Heart left ventricle (tissue), 16 donors: Measurements from ENCODE around the gene PEX1. TPM values are rescaled to one million over a fixed set of nuclear protein-coding genes. Genes with fewer than 3 reads are reported as not detected.
A peak's percentile ranks its signal among the peaks of the same experiment; 100 is the strongest.

Experiments
- ATAC-seq, 4 donors: fragments of 200-7000 bp; cut with Tn5 transposase; one replicate each; pipeline ENCODE4 v1.9.1; 2020 to 2022; ENCODE audit warnings: moderate library complexity in 4 of 4, mild to moderate bottlenecking in 3 of 4, moderate number of reproducible peaks in 1 of 4
- DNase-seq, 5 donors: peaks; one replicate each; pipeline ENCODE4 v3.0.0-alpha.2; 2020
- H3K27ac ChIP-seq, 12 donors: fragments of 200-600 bp; sonication (generic) in 4 of 12; one replicate each; pipeline versions ENCODE4 v1.5.0 to v1.8.0; 2016 to 2022; ENCODE audit warnings: mild to moderate bottlenecking in 2 of 12
- H3K27me3 ChIP-seq, 9 donors: fragments of 200-600 bp; sonication (generic) in 2 of 9; one replicate each; pipeline versions ENCODE4 v1.5.1 to v1.8.0; 2016 to 2022; ENCODE audit warnings: mild to moderate bottlenecking in 3 of 9
- H3K36me3 ChIP-seq, 9 donors: fragments of 200-600 bp; sonication (generic) in 2 of 9; one replicate each; pipeline versions ENCODE4 v1.5.0 to v1.8.0; 2018 to 2022; ENCODE audit warnings: mild to moderate bottlenecking in 2 of 9
- H3K4me1 ChIP-seq, 12 donors: fragments of 200-600 bp; sonication (generic) in 4 of 12; one replicate each; pipeline versions ENCODE4 v1.5.0 to v1.8.0; 2016 to 2022; ENCODE audit warnings: mild to moderate bottlenecking in 3 of 12
- H3K4me3 ChIP-seq, 12 donors: fragments of 200-600 bp; sonication (generic) in 4 of 12; one replicate each; pipeline versions ENCODE4 v1.5.0 to v1.8.0; 2017 to 2022; ENCODE audit warnings: mild to moderate bottlenecking in 9 of 12, moderate library complexity in 4 of 12
- H3K9me3 ChIP-seq, 12 donors: fragments of 200-600 bp; sonication (generic) in 4 of 12; one replicate each; pipeline versions ENCODE4 v1.5.0 to v1.8.0; 2016 to 2022; ENCODE audit warnings: mild to moderate bottlenecking in 1 of 12
- POLR2A ChIP-seq, 2 donors: fragments of 450-650 bp; IDR thresholded peaks; one replicate each; pipeline ENCODE4 v1.6.1; 2017; ENCODE audit warnings: antibody characterized with exemption in 2 of 2, mild to moderate bottlenecking in 2 of 2, moderate library complexity in 2 of 2
- WGBS, 4 donors: extraction: QIAGEN DNeasy Blood & Tissue Kit in 2 of 4; methylation state at CpG; one replicate each; pipeline versions ENCODE4 v1.1.5 to v1.1.7; 2013 to 2018; 5-methylcytosine and 5-hydroxymethylcytosine counted together
- intact Hi-C, 10 donors: fragments of 100-400 bp; cut with DNase I; formaldehyde crosslinking; loops; one replicate each; pipeline versions ENCODE4 v1.11.1 to v1.14.2; 2022
- polyA plus RNA-seq, 2 donors: library from polyadenylated mRNA; stranded (reverse); fragments of 200-250 nt; gene quantifications; one replicate each; pipeline ENCODE4 v1.2.3, GENCODE V29; 2013
- total RNA-seq, 9 donors: library from RNA; depleted of rRNA in 2 of 9; stranded (reverse); fragments of >200 nt in 2 of 9; fragmentation: NEBNext Ultra II Directional in 3 of 9; extraction: Animal tissue kit (Norgen Biotek cat#: 25700) in 3 of 9; gene quantifications; one replicate each; pipeline versions ENCODE4 v1.1.0 to v1.2.4, GENCODE V29; 2016 to 2023
- TF ChIP-seq, protein P1 (sequence below), 12 donors: fragments of 200-600 bp; sonication (generic) in 4 of 12; IDR thresholded peaks; one replicate each; pipeline versions ENCODE4 v1.5.0 to v1.8.0; 2018 to 2022; ENCODE audit warnings: antibody characterized with exemption in 12 of 12, mild to moderate bottlenecking in 5 of 12
- donor health status: ischemic (EF 13 %, LVEDD 7.1; RV severe dilation, severe dysfunction).
- donor health status: healthy with polysubstance abuse.
- donor health status: DM: no; HTN: yes; CAD: no.
- donor health status: DM: no; HTN: no; CAD: no.
- donor health status: ischemic (EF 25% LVEDD 6.9; RV normal size, moderate dysfunction).
- donor health status: ischemic (EF 25% LVEDD 5.7; RV mildly dilated, moderate dysfunction).
- donor health status: healthy.
- donor health status: DM: yes; HTN: yes; CAD: no.
- donor health status: ischemic (EF 35%, LVEDD 5.7; RV mildly dilated, moderate dysfunction).
- donor health status: nonischemic (EF 11% LVEDD 7.7; RV severe dilation, severe dysfunction).
- donor health status: DM: yes; HTN: yes; CAD: no.
- donor health status: PGD.
- donor health status: ischemic (EF 29% LVEDD 5.4; RV normal size, mild dysfunction).
- donor health status: nonischemic (EF 23%, LVEDD 6.1; RV moderate dilation, normal function).

PEX1 gene
- total and polyA plus RNA-seq, 11 donors, result 4.8 to 19.9 (median 15.0) TPM

DNA sequence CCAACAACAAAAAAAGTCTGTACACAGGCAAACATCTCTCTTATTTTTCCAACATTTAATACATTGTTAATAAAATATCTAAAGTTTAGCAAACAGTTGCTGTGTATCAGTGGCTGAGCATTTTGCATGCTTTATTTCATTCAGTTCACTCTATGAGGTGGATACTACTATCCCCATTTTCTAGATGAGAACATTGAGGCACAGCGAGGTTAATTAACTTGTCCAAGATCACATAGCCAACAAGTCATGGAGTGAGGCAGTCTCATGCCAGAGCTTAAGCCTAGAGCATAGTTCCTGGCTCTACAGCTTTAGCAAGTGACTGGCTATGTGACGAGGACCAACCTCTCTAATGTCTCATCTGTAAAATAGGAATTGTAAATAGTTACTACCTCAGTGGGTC is 76.7 kb downstream of the PEX1 start:
- Histone ChIP-seq H3K9me3 (no peaks in the 10 kb centered on the region), H3K4me3 (no peak overlapping the region), H3K27ac (no peak overlapping the region), H3K4me1 (peaks cover 0 to 19% (median 11%) of the 10 kb centered on the region in 12 donors), H3K36me3 (peaks cover 0 to 77% (median 74%) of the 10 kb centered on the region in 9 donors), H3K27me3 (no peaks in the 10 kb centered on the region)
- ATAC-seq, result no peak
- intact Hi-C loops, result loop anchor here in 1 of 10 donors (5.0 kb wide), 1 partner anchor 319 kb away; the partner anchor contains the start of gene CYP51A1
- no peak for DNase-seq
- no peak for TF ChIP-seq POLR2A (IDR thresholded peaks at IDR 0.05)
- TF ChIP-seq, protein P1, sequence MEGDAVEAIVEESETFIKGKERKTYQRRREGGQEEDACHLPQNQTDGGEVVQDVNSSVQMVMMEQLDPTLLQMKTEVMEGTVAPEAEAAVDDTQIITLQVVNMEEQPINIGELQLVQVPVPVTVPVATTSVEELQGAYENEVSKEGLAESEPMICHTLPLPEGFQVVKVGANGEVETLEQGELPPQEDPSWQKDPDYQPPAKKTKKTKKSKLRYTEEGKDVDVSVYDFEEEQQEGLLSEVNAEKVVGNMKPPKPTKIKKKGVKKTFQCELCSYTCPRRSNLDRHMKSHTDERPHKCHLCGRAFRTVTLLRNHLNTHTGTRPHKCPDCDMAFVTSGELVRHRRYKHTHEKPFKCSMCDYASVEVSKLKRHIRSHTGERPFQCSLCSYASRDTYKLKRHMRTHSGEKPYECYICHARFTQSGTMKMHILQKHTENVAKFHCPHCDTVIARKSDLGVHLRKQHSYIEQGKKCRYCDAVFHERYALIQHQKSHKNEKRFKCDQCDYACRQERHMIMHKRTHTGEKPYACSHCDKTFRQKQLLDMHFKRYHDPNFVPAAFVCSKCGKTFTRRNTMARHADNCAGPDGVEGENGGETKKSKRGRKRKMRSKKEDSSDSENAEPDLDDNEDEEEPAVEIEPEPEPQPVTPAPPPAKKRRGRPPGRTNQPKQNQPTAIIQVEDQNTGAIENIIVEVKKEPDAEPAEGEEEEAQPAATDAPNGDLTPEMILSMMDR (IDR thresholded peaks at IDR 0.05), result no peak
- 94 to 97% (median 95%) methylated on average over 2 of the region's 2 CpGs for WGBS, 4 donors

DNA sequence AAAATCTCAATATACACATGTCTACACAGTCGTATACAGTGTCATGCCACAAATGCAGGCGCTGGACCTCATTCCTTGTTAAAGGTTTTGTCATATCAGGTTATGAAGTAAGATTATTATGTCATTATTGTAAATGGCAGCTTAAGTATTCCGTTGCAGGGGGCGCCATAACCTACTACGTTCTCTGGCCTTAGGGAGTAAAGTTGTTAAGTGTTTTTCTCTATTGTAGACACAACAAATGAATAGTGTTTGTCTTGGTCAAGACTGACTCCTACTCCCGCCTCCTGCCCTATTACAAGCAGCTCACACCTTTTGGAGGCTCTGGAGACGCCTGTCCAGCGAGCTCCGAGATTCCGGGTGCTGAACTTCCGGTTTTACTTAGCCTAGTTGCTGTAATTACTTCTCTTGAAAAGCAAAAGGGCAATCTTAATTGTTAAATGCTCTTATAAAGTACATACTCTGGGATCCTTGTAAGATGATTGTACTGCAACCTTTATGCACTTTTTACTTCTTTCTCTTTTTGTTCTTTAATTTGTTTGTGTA is 80.0 kb downstream of the PEX1 start:
- intact Hi-C loops, result loop anchor here in 9 of 10 donors (2.0 to 10.0 kb wide), 8 partner anchors 201 to 621 kb away; partner anchors contain the start of genes ANKIB1 (in 7 of the 9), KRIT1 (in 7 of the 9), LRRD1 (in 5 of the 9) and MTERF1 (in 3 of the 9)
- peak overlapping the region; percentile 81 to 100 (median 92) for H3K4me3 ChIP-seq
- H3K36me3 ChIP-seq, result peaks cover 0 to 44% (median 40%) of the 10 kb centered on the region in 9 donors
- TF ChIP-seq POLR2A (IDR thresholded peaks at IDR 0.05), result no peak
- TF ChIP-seq, protein P1 (IDR thresholded peaks at IDR 0.05), result peak in 10 of 12 donors; percentile 10 to 58 (median 41)
- H3K4me1 ChIP-seq, result peaks cover 0 to 19% (median 11%) of the 10 kb centered on the region in 12 donors
- WGBS, 4 donors, result 0 to 1% (median 1%) methylated on average over 11 of the region's 11 CpGs
- H3K9me3 ChIP-seq, result no peaks in the 10 kb centered on the region
- H3K27me3 ChIP-seq, result no peaks in the 10 kb centered on the region
- H3K27ac ChIP-seq, result peak overlapping the region; percentile 79 to 98 (median 96)
- peak in 3 of 4 donors; percentile 18 to 49 (median 33) for ATAC-seq
- DNase-seq, result peak in 4 of 5 donors; percentile 25 to 46 (median 42)

DNA sequence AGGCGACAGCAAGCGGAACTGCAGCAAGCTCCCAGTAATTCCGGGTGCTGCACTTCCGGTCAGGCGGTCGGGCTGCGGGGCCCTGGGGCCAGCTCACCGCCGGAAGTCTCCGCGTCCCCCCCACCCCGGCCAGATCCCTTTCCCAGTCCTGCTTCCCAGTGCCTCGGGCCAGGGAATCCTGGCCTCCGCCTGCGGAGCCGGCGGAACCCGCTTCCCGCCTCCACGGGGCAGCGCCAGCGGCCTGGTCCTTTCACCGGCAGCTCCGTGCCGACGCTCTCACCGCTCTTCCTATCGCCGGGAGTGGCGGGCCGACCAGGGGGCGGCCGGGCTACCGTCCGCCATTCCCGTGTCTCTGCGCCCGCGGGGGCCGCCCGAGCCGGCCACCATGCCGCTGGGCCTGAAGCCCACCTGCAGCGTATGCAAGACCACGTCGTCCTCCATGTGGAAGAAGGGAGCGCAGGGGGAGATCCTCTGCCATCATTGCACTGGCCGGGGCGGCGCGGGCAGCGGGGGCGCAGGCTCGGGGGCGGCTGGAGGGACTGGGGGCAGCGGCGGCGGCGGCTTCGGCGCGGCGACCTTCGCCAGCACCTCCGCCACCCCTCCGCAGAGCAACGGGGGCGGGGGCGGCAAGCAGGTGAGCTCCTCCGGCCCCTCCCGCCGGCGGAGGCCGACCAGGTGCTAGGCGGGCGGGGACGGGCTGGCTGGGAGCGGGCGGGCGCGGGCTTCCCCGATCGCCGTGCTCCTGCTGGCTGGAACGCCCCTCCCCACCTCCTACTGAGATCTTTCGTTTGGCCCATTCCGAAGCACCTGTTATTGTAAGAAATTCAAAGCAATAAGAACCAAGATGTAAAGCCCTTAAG is 80.7 kb downstream of the PEX1 start, which contains the start of gene GATAD1:
Gene GATAD1, plus strand, starts transcription at position 138 of the 860 bp plus-strand sequence. Its CDS starts 248 bp downstream, at position 386.
- DNase-seq (peak; percentile 93 to 94 (median 94)), ATAC-seq (peak; percentile 94 to 100 (median 99))
- peak within 1 kb of the TSS; percentile 79 to 98 (median 96) for H3K27ac ChIP-seq
- 0 to 1% (median 0%) methylated on average over 31 to 87 of the region's 87 CpGs for WGBS, 4 donors
- no peaks in the 10 kb centered on the region for H3K9me3 ChIP-seq
- peaks cover 0 to 37% (median 33%) of the 10 kb centered on the region in 9 donors for H3K36me3 ChIP-seq
- no peaks in the 10 kb centered on the region for H3K27me3 ChIP-seq
- peaks cover 0 to 19% (median 11%) of the 10 kb centered on the region in 12 donors for H3K4me1 ChIP-seq
- peak in 1 of 2 donors; percentile 70 for TF ChIP-seq POLR2A (IDR thresholded peaks at IDR 0.05)
- TF ChIP-seq, protein P1 (IDR thresholded peaks at IDR 0.05), result peak in 10 of 12 donors; percentile 87 to 98 (median 94)
- H3K4me3 ChIP-seq, result peak within 1 kb of the TSS; percentile 81 to 100 (median 92)
- intact Hi-C loops, result loop anchor here (1.0 to 10.0 kb wide), 11 partner anchors 23 to 620 kb away; partner anchors contain the start of genes ANKIB1 (in 8 of the 10), KRIT1 (in 8 of the 10), LRRD1 (in 6 of the 10) and MTERF1 (in 4 of the 10)
